LNCAP (cell line): ENCODE measurements around the gene SLC29A1.

Experiments used
- CTCF ChIP-seq: fragments of 450-650 bp; IDR thresholded peaks from 2 replicates; pipeline ENCODE4 v1.5.1; 2017; ENCODE audit warnings: mild to moderate bottlenecking

Gene SLC29A1

GRCh38 chr6:44233567-44234100 is 10.2 kb downstream of the SLC29A1 start:
- no peak for TF ChIP-seq CTCF

- TF ChIP-seq CTCF, result peak; percentile 55
These were observed 11.0 kb downstream of the SLC29A1 start for GRCh38 chr6:44234101-44235025.

GRCh38 chr6:44235269-44235668 is 11.9 kb downstream of the SLC29A1 start:
- no peak for TF ChIP-seq CTCF

GRCh38 chr6:44235891-44236516 is 12.6 kb downstream of the SLC29A1 start:
- TF ChIP-seq CTCF, result no peak

- no peak for TF ChIP-seq CTCF
These were observed 13.8 kb downstream of the SLC29A1 start for GRCh38 chr6:44237021-44237812.

- peak; percentile 94 for TF ChIP-seq CTCF
These were observed 14.5 kb downstream of the SLC29A1 start for GRCh38 chr6:44237813-44238433.
